DOHH2 (cell line): ENCODE results near the gene ZNF124.

Experiments used
- H3F3A ChIP-seq: fragments of 200-600 bp; sonication (generic), shearing (Covaris generic); 2 replicates; pipeline ENCODE4 v1.6.0; 2016; ENCODE audit warnings: antibody characterized with exemption, mild to moderate bottlenecking; ENCODE audit not compliant: control insufficient read depth, insufficient read depth
- H3K27ac ChIP-seq: fragments of 200-600 bp; sonication (generic); 2 replicates; pipeline ENCODE4 v1.5.1; 2014; ENCODE audit warnings: low read depth, mild to moderate bottlenecking, low read length, moderate library complexity
- H3K27me3 ChIP-seq: fragments of 200-600 bp; sonication (generic); 2 replicates; pipeline ENCODE4 v1.6.1; 2014; ENCODE audit warnings: mild to moderate bottlenecking, low read length, mixed read lengths; ENCODE audit not compliant: control insufficient read depth
- H3K36me3 ChIP-seq: fragments of 200-600 bp; sonication (generic); 2 replicates; pipeline ENCODE4 v1.6.1; 2014; ENCODE audit warnings: mild to moderate bottlenecking, low read length, moderate library complexity, mixed read lengths; ENCODE audit not compliant: control insufficient read depth
- H3K4me1 ChIP-seq: fragments of 200-600 bp; sonication (generic); 2 replicates; pipeline ENCODE4 v1.6.1; 2014; ENCODE audit warnings: mild to moderate bottlenecking, low read length, mixed read lengths; ENCODE audit not compliant: control insufficient read depth
- H3K4me2 ChIP-seq: fragments of 200-600 bp; sonication (generic); 2 replicates; pipeline ENCODE4 v1.6.0; 2014; ENCODE audit warnings: mild to moderate bottlenecking, low read length, moderate library complexity
- H3K4me3 ChIP-seq: fragments of 200-600 bp; sonication (generic); 2 replicates; pipeline ENCODE4 v1.5.1; 2014; ENCODE audit warnings: mild to moderate bottlenecking, low read length, mixed read lengths
- H3K79me2 ChIP-seq: fragments of 200-600 bp; sonication (generic); 2 replicates; pipeline ENCODE4 v1.6.1; 2014; ENCODE audit warnings: mild to moderate bottlenecking, low read length, mixed read lengths; ENCODE audit not compliant: control insufficient read depth
- H3K9me2 ChIP-seq: fragments of 200-600 bp; sonication (generic); replicated peaks from 2 replicates; pipeline ENCODE4 v1.6.1; 2014; ENCODE audit warnings: mild to moderate bottlenecking, low read length, mixed read lengths; ENCODE audit not compliant: control insufficient read depth
- H3K9me3 ChIP-seq: fragments of 200-600 bp; sonication (generic); 2 replicates; pipeline ENCODE4 v1.6.1; 2014; ENCODE audit warnings: antibody characterized with exemption, low read length, mixed read lengths; ENCODE audit not compliant: control insufficient read depth, insufficient read depth
- H4K20me1 ChIP-seq: fragments of 200-600 bp; sonication (generic); 2 replicates; pipeline ENCODE4 v1.6.0; 2014; ENCODE audit warnings: low read depth, mild to moderate bottlenecking, antibody characterized with exemption, low read length, moderate library complexity; ENCODE audit not compliant: control insufficient read depth, insufficient read depth
- EZH2phosphoT487 ChIP-seq: fragments of 200-600 bp; sonication (generic); IDR thresholded peaks from 2 replicates; pipeline ENCODE4 v1.6.1; 2017; ENCODE audit warnings: borderline replicate concordance, mild to moderate bottlenecking, antibody characterized with exemption, low read length, moderate library complexity, mixed read lengths
- TF ChIP-seq, protein P1 (sequence below): fragments of 200-600 bp; sonication (generic); IDR thresholded peaks from one replicate; pipeline ENCODE4 v1.5.1; 2014; ENCODE audit warnings: antibody characterized with exemption, mild to moderate bottlenecking, low read depth, low read length; ENCODE audit not compliant: poor library complexity, severe bottlenecking

Gene ZNF124

DNA sequence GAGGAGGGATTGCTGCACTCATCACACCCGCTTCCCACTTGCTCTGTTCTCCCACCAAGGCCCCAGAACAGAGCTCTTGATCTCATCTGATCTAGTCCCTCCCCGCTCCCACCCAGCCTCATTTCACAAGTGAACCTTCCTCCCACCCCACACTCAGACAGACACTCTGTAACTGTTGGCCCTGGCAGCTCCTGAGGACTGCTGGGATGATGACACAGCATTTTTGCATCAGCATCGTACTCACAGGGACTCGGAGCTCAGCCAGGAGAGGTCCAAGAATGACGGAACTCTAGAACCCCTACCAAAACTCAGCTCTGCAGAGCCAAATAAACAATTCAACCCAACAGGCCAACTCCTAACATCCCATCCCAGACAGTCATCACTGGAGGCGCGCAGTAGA lies 11.2 kb upstream of the ZNF124 start:
- H3K27ac ChIP-seq, result no peak overlapping the region
- H3K4me2 ChIP-seq, result no peak overlapping the region
- no peaks in the 10 kb centered on the region for H3F3A ChIP-seq
- H3K4me3 ChIP-seq, result no peak overlapping the region
- H3K27me3 ChIP-seq, result no peaks in the 10 kb centered on the region
- TF ChIP-seq, protein P1, sequence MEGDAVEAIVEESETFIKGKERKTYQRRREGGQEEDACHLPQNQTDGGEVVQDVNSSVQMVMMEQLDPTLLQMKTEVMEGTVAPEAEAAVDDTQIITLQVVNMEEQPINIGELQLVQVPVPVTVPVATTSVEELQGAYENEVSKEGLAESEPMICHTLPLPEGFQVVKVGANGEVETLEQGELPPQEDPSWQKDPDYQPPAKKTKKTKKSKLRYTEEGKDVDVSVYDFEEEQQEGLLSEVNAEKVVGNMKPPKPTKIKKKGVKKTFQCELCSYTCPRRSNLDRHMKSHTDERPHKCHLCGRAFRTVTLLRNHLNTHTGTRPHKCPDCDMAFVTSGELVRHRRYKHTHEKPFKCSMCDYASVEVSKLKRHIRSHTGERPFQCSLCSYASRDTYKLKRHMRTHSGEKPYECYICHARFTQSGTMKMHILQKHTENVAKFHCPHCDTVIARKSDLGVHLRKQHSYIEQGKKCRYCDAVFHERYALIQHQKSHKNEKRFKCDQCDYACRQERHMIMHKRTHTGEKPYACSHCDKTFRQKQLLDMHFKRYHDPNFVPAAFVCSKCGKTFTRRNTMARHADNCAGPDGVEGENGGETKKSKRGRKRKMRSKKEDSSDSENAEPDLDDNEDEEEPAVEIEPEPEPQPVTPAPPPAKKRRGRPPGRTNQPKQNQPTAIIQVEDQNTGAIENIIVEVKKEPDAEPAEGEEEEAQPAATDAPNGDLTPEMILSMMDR, result no peak
- TF ChIP-seq EZH2phosphoT487, result no peak
- no peaks in the 10 kb centered on the region; the same call in 1 of the 2 replicates for H3K9me3 ChIP-seq
- no peaks in the 10 kb centered on the region for H4K20me1 ChIP-seq
- no peaks in the 10 kb centered on the region for H3K9me2 ChIP-seq
- no peaks in the 10 kb centered on the region for H3K36me3 ChIP-seq
- no peaks in the 10 kb centered on the region for H3K4me1 ChIP-seq
- H3K79me2 ChIP-seq, result no peaks in the 10 kb centered on the region

DNA sequence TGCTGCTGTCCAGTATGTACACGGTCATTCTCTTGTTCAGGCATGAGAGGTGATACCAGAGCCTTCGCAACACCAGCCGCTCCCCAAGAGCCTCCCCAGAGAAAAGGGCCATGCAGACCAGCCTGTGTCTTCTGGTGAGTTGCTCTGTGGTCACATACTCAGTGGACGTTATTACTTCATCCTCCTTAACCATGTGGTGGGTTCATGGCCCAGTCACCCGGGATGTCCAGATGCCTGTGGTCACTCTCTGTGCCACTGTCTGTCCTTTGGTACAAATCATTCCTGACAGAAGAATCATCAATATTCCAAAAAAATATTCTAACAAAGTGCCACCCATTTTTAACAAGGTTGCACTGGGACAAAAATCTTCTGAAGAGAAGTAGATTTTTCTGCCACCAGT lies 8.8 kb upstream of the ZNF124 start:
- H3K9me2 ChIP-seq, result no peaks in the 10 kb centered on the region
- TF ChIP-seq, protein P1, result no peak
- TF ChIP-seq EZH2phosphoT487, result no peak
- H3K4me2 ChIP-seq, result no peak overlapping the region
- H3K27me3 ChIP-seq, result no peaks in the 10 kb centered on the region
- H3F3A ChIP-seq, result no peaks in the 10 kb centered on the region
- no peaks in the 10 kb centered on the region for H3K36me3 ChIP-seq
- no peaks in the 10 kb centered on the region for H3K4me1 ChIP-seq
- no peaks in the 10 kb centered on the region for H4K20me1 ChIP-seq
- no peak overlapping the region for H3K4me3 ChIP-seq
- H3K79me2 ChIP-seq, result no peaks in the 10 kb centered on the region
- no peak overlapping the region for H3K27ac ChIP-seq
- H3K9me3 ChIP-seq, result no peaks in the 10 kb centered on the region

DNA sequence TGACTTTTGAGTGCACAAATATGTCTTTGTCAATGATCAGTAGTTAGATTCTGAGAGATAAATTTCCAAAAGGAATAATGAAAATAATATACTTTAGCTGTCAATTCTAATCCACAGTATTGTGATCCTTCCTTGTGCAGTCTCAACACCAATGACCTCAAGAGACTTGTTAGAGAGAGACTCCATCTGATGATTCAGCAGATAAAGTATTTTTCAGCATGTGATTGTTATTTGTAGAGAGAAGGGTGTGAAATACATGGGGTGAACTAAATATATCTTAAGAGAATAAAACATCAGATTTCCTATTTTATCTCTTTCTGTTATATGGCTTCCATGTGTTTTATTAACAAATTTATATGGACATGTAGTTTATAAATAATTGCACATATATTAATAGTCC lies 5.9 kb upstream of the ZNF124 start:
- Histone ChIP-seq H3F3A (no peaks in the 10 kb centered on the region), H4K20me1 (no peaks in the 10 kb centered on the region), H3K9me2 (no peaks in the 10 kb centered on the region), H3K79me2 (no peaks in the 10 kb centered on the region), H3K4me2 (no peak overlapping the region), H3K4me1 (peaks cover 2% of the 10 kb centered on the region), H3K9me3 (no peaks in the 10 kb centered on the region), H3K27ac (no peak overlapping the region), H3K36me3 (no peaks in the 10 kb centered on the region), H3K27me3 (no peaks in the 10 kb centered on the region), H3K4me3 (no peak overlapping the region)
- TF ChIP-seq, protein P1, result no peak
- TF ChIP-seq EZH2phosphoT487, result no peak

DNA sequence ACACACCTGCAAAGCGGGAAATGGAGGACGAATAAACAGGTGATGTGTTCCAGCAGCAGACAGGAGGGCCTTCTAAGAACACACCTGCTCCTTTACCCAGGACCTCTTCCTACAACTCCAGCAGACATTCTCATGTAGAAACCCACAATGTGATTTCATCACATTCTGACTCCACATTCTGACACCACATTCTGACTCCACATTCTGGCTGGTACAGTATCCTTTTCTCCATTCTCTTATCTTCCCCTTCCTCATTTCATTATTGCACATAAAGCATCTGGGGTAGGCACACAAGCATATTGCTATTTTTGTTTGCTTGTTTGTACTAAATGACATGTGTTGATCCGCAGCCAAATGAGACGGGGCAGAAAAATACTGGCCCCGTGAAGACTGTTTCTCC lies 3.6 kb upstream of the ZNF124 start:
- TF ChIP-seq, protein P1, result no peak
- no peak for TF ChIP-seq EZH2phosphoT487
- Histone ChIP-seq H3K9me3 (no peaks in the 10 kb centered on the region), H3K27ac (no peak overlapping the region), H3K4me2 (no peak overlapping the region), H3K9me2 (no peaks in the 10 kb centered on the region), H3K4me1 (peaks cover 6% of the 10 kb centered on the region), H4K20me1 (no peaks in the 10 kb centered on the region), H3K36me3 (no peaks in the 10 kb centered on the region), H3K79me2 (peaks cover 2% of the 10 kb centered on the region), H3F3A (no peaks in the 10 kb centered on the region; the same call in 1 of the 2 replicates), H3K4me3 (no peak overlapping the region), H3K27me3 (no peaks in the 10 kb centered on the region)
